Measurements from ENCODE around the gene UNC119B. TPM values are rescaled to one million over a fixed set of nuclear protein-coding genes. Genes with fewer than 3 reads are reported as not detected.

Gene UNC119B
- total RNA-seq, 1 donor from 2014 or later, result 66.6 TPM

DNA sequence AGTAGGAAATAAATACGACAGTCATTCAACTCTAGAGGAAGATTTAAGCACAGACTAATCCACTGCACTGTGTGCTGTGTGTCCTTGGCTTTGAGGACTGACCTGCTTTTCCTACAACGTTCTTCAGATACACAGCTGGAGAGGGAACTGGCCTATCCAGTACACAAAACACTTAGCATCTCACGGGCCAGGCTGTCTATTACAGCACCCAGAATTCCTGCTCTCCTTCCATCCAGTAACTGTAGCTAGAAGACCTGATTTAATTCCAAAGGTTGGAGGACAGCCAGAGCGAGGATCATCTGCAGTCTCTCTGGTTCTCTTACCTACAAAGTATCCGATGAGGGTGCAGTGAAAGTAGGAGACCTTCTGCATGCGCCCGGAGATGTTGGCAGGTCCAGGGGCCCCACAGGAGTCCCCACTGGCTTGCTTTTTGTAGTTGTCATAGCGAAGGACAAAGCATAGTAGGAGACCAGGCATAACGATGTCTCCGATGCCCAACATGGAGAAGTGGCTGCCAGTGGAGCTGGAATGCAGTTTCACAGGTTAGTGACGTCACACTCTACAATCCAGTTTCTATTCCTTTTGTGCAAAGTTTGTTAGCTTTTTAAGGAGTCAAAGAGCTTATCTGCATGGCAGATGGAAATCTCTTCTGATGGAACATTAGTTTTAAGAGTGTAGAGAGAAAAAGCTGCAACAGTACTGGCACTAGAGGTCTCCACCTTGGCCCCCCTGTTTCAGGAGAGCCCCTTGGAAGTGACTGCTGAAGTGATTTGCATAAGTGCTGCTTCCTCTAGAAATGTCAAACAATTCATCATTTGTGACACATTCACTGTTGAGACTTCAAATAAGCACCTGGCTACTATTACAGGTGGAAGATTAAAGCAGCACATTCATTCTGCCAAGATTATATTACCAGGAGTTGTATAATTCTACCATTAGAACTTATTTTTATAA, 57.1 kb downstream of the UNC119B start:
- Mint-ChIP-seq H3K27ac (peak overlapping the region; percentile 70), H3K4me3 (ENCODE audit: low read depth) (no peak overlapping the region), H3K9me3 (ENCODE audit: low read depth) (no peaks in the 10 kb centered on the region), H3K27me3 (no peaks in the 10 kb centered on the region), H3K36me3 (ENCODE audit: insufficient read depth) (peaks cover 25% of the 10 kb centered on the region), H3K4me1 (ENCODE audit: low read depth) (peaks cover 13% of the 10 kb centered on the region)
- TF ChIP-seq, protein P1, sequence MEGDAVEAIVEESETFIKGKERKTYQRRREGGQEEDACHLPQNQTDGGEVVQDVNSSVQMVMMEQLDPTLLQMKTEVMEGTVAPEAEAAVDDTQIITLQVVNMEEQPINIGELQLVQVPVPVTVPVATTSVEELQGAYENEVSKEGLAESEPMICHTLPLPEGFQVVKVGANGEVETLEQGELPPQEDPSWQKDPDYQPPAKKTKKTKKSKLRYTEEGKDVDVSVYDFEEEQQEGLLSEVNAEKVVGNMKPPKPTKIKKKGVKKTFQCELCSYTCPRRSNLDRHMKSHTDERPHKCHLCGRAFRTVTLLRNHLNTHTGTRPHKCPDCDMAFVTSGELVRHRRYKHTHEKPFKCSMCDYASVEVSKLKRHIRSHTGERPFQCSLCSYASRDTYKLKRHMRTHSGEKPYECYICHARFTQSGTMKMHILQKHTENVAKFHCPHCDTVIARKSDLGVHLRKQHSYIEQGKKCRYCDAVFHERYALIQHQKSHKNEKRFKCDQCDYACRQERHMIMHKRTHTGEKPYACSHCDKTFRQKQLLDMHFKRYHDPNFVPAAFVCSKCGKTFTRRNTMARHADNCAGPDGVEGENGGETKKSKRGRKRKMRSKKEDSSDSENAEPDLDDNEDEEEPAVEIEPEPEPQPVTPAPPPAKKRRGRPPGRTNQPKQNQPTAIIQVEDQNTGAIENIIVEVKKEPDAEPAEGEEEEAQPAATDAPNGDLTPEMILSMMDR (IDR thresholded peaks at IDR 0.05; ENCODE audit: unreplicated experiment), result no peak
- no peak for DNase-seq (ENCODE audit: low spot score, unreplicated experiment)

DNA sequence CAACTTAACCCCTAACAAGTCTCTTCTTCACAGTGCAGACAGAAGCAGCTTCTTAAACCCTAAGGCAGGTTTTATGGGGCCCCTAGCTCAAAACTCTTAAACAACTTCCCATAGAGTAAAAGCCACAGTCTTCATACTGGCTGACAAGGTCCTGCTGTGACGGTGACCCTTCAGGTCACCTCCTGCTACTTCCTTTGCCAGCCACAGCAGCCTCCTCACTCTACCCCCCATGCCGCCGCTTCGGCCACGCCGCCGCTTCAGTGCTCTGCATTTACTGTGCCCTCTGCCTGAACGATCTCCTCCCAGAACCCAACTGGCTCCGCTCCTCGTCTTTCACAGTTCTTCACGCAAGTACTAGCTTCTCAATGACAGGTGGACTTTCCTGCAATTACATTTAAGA, 60.8 kb downstream of the UNC119B start:
- Mint-ChIP-seq H3K9me3 (ENCODE audit: low read depth) (no peaks in the 10 kb centered on the region), H3K27ac (peak overlapping the region; percentile 13), H3K27me3 (no peaks in the 10 kb centered on the region), H3K36me3 (ENCODE audit: insufficient read depth) (peaks cover 19% of the 10 kb centered on the region), H3K4me3 (ENCODE audit: low read depth) (no peak overlapping the region), H3K4me1 (ENCODE audit: low read depth) (peaks cover 19% of the 10 kb centered on the region)
- TF ChIP-seq, protein P1 (IDR thresholded peaks at IDR 0.05; ENCODE audit: unreplicated experiment), result no peak
- DNase-seq (ENCODE audit: low spot score, unreplicated experiment), result no peak

Other genes starting within 250 kb of the UNC119B start
- gene SRSF9, start 240.7 kb upstream of the UNC119B start, total RNA-seq, result 282 and 286 TPM in 2 replicates
- gene DYNLL1, start 214.3 kb upstream of the UNC119B start, total RNA-seq, result 356 and 386 TPM in 2 replicates
- 33.3 and 36.2 TPM in 2 replicates for gene COQ5, start 181.3 kb upstream of the UNC119B start, total RNA-seq
- 167 and 171 TPM in 2 replicates for gene RNF10, start 176.1 kb upstream of the UNC119B start, total RNA-seq
- 51.6 and 59.7 TPM in 2 replicates for gene POP5, start 129.1 kb upstream of the UNC119B start, total RNA-seq
- 0.19 and 0.49 TPM in 2 replicates for gene CABP1, start 69.8 kb upstream of the UNC119B start, total RNA-seq
- 174 and 187 TPM in 2 replicates for gene MLEC, start 23.3 kb upstream of the UNC119B start, total RNA-seq
- gene ACADS, start 15.4 kb downstream of the UNC119B start, total RNA-seq, result 11.7 and 11.8 TPM in 2 replicates
- gene SPPL3, start 193.9 kb downstream of the UNC119B start, total RNA-seq, result 69.1 and 70.2 TPM in 2 replicates